AG09319 (cell line): ENCODE measurements around the gene CUL7.

Source experiments
- DNase-seq: peaks from one replicate; pipeline ENCODE4 v3.0.0-alpha.2; 2010; ENCODE audit warnings: low read depth; ENCODE audit errors: extremely low read depth
- TF ChIP-seq, protein P1 (sequence below): IDR thresholded peaks from 2 replicates; pipeline ENCODE4 v1.5.1; 2011; ENCODE audit warnings: low read depth, mild to moderate bottlenecking, inconsistent platforms, low read length, moderate library complexity

Gene CUL7

DNA sequence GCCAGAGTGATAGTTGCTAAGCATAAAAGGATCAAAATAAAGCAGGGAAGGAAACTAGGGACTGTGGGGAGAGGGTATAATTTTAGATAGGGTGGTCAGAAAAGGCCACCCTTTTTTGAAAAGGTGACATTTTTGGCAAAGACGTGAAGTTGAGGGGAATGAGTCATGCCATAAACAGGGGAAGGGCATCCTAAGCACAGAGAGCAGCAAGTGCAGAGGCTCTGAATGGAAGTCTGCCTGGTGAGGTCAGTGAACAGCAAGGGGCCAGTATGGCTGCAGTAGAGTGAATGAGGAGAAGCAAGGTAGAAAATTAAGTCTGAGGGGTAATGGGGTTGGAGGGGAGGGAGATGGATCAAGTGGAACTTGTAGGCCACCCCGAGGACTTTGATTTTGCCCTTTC lies 8.2 kb upstream of the CUL7 start:
- TF ChIP-seq, protein P1, sequence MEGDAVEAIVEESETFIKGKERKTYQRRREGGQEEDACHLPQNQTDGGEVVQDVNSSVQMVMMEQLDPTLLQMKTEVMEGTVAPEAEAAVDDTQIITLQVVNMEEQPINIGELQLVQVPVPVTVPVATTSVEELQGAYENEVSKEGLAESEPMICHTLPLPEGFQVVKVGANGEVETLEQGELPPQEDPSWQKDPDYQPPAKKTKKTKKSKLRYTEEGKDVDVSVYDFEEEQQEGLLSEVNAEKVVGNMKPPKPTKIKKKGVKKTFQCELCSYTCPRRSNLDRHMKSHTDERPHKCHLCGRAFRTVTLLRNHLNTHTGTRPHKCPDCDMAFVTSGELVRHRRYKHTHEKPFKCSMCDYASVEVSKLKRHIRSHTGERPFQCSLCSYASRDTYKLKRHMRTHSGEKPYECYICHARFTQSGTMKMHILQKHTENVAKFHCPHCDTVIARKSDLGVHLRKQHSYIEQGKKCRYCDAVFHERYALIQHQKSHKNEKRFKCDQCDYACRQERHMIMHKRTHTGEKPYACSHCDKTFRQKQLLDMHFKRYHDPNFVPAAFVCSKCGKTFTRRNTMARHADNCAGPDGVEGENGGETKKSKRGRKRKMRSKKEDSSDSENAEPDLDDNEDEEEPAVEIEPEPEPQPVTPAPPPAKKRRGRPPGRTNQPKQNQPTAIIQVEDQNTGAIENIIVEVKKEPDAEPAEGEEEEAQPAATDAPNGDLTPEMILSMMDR, result no peak

DNA sequence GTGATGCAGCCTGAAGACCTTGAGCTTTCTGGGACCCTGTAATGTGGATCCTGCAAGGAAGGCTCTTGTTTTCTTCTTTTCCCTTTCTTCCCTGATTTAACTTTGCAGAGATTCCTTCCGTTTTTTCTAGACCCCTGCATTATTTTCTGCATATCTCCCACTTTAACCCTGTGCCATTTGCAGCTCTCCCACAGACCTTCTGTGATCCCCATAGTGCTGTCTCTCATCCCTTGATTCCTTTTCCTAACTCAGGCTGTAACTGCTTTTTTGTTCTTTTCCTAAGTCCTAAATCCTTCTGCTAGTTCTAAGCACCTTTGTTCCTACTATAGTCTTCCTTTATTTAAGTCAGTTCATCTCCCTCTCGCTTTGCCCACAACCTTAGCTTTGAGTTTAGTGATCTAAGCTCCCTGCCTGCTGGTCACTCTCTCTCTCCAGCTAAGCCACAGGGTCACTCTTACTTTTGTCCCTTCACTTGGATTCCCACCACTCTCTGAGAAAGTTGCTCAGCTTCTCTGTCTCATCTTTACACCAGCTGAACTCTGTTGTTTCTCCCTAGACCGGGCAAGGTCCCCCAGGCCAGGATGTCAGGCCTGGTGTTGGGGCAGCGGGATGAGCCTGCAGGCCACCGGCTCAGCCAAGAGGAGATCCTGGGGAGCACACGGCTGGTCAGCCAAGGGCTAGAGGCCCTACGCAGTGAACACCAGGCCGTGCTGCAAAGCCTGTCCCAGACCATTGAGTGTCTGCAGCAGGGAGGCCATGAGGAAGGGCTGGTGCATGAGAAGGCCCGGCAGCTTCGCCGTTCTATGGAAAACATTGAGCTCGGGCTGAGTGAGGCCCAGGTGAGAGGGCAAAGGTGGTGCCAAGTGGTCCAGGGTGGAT lies 7.3 kb upstream of the CUL7 start:
- TF ChIP-seq, protein P1, result no peak
- DNase-seq, result no peak

More for the DNA sequence above, 8.2 kb upstream of the CUL7 start:
- no peak for DNase-seq

DNA sequence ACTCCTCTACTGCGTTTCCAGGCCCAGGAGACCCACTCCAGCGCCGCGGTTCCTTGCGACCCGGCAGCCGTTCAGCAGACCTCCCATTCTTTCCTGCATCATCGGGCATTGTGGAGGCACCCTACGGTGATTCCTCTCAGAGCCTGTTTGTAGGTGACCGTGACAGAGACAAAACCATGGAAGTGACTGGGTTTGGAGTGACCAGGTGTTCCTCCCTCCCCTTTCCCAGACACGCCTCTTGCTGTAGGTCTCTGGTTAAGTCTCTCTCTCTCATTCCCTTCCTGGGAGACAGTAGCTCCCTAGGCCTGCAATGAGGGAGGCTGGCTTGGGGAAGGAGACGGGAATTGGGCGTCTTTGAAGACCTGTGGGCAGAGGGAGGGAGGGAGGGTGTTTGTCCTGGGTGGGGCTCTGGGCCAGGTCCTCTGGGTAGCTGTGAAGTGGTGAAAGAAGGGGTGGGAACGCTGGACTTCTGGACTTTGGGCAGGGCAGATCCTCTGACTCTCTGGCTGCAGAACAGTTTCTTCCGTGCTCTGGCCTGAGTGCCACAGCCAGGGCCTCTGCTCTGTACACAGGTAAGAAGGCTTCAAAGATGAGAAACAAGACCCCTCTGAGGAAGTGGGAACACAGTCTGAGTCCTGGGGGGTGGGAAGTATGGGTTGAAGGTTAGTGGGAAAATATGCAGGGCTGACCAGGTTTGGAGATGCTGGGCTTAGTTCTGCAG lies 6.5 kb upstream of the CUL7 start:
- DNase-seq, result no peak
- TF ChIP-seq, protein P1, result no peak

DNA sequence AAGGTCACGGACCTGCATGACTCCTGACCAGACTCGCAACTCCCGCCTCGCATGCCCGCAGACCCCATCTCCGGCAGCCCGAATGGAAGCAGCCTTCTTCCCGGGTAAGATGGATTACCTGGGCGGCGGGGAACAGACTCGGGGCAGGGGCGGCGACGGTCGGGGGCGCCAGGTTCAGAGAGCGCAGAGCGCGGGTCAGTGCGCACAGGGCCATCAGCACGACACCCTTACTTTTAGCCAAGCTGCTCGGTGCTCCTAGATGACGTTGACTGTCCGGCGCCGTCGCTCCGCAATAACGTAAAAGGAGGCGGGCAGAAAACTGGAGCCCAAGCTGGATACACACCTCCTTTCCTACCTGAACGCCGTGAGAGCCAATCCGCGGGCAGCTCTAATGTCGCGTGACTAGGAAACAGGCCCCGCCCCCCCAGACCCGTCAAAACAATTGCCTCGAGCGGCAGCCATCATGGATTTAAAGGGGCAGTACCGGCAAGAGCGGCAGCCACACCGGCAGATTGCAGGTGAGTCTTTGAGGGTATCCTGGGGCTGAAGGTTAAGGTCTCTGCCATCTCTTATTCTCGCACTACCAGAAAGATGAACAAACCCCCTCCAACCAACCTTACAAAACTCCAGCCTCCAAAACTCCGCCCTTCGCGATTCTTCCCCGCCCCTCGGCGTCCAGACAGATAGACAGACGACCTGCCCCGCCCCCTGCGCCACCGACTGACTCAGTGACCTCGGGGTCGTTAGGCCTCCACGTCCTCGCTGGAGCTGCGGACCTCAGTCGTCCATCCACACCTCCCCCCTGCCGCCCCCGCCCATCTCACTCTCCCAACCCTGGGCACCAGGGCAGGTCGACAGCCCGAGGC lies 5.8 kb upstream of the CUL7 start, which contains the start of the genes KLC4 and MRPL2:
Gene KLC4 (plus strand): TSS at position 464 of the 866 bp plus-strand sequence. CDS start 1,705 bp downstream, outside the sequence.
Gene MRPL2 (minus strand): TSS at position 267 of the 866 bp plus-strand sequence. CDS start 53 bp downstream, at position 214.
- TF ChIP-seq, protein P1, result no peak
- DNase-seq, result peak; percentile 93

DNA sequence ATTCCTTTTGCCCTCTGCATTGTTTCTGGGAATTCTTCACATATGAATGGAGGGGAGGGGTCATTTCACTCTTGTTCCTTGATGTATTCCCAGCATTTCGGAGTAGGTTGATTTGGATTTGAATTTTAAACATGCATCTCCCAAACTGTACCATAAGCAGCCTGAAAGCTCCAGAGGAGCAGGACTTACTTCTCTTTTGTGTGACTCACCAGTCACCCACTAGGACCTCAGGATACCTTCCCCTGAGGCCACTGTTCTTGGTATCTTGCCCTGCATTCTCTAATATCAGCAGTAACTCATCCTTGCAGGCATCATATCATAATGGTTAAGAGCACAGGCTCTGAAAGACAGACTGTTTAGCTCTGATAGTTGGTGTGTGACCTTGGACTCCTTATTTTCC lies 4.9 kb upstream of the CUL7 start:
- TF ChIP-seq, protein P1, result no peak
- no peak for DNase-seq

DNA sequence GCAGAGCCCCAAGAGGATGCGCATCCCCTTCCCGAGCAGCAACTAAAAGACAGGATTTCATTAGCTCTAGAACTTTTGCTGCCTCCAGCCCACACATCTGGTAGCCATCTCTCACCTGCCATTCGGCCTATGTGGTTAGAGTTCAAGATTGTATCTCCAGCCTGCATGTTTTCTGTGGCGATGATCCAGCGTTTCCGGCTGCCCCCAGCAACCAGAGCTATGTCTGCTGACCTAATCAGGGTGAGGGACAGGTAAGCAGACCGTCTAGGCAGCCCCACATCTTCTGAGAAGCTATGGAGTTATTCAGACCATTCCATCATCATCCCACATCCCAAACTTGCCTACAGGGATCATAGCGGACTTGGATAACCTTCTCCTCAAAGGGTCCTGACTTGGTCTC lies 2.3 kb upstream of the CUL7 start:
- DNase-seq, result no peak
- TF ChIP-seq, protein P1, result no peak
